Stimulated activated naive CD8-positive, alpha-beta T cell treated with anti-CD3 and anti-CD28 coated beads, Interleukin-15, amount 100 ng/mL, for 72 hours (primary cell): Measurements from ENCODE around the gene TOX4.

Source experiments
- ATAC-seq: fragments of 150-1000 bp; cut with Tn5 transposase; 2 replicates; pipeline ENCODE4 v1.10.0; 2021; ENCODE audit warnings: mild to moderate bottlenecking, moderate library complexity
- DNase-seq, 2 donors: peaks; one replicate each; pipeline ENCODE4 v3.0.0; 2021 to 2022
- H3K27ac Mint-ChIP-seq, 2 donors: one replicate each; pipeline ENCODE4 v1.8.0; 2022; ENCODE audit warnings: mild to moderate bottlenecking in 2 of 2, mixed read lengths in 2 of 2, moderate library complexity in 2 of 2
- H3K27me3 Mint-ChIP-seq: one replicate; pipeline ENCODE4 v1.8.0; 2022; ENCODE audit warnings: mixed read lengths
- H3K4me1 Mint-ChIP-seq: one replicate; pipeline ENCODE4 v1.8.0; 2022; ENCODE audit warnings: mild to moderate bottlenecking, mixed read lengths
- H3K4me3 Mint-ChIP-seq, 2 donors: one replicate each; pipeline ENCODE4 v1.8.0; 2022; ENCODE audit warnings: mild to moderate bottlenecking in 2 of 2, mixed read lengths in 2 of 2, moderate library complexity in 1 of 2
- H3K9me3 Mint-ChIP-seq, 2 donors: one replicate each; pipeline ENCODE4 v1.8.0; 2022; ENCODE audit warnings: mixed read lengths in 2 of 2

The TOX4 gene

DNA sequence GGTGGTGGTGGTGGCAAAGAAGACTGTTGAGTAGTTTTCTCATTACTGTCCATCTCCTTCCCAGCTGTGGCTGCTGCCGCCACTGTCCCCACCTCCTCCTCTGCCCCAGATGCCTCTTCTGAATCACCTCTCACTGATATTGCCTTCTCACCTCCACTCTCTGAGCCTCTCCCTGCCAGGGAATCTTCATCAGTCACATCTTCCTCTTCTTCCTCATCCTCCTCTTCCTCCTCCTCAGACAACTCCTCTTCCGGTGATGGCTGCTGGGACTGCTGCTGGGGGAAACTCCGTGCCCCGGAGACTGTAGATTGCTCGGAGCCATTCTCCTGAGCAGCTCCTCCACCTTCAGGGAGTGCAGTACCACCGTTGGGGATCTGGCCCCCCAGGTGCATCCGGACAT, 46.2 kb downstream of the TOX4 start:
- H3K4me3 Mint-ChIP-seq, result no peak overlapping the region
- ATAC-seq (no peak), DNase-seq (no peak)
- no peaks in the 10 kb centered on the region for H3K27me3 Mint-ChIP-seq
- H3K9me3 Mint-ChIP-seq, result no peaks in the 10 kb centered on the region
- H3K27ac Mint-ChIP-seq, result no peak overlapping the region
- peaks cover 35% of the 10 kb centered on the region for H3K4me1 Mint-ChIP-seq

DNA sequence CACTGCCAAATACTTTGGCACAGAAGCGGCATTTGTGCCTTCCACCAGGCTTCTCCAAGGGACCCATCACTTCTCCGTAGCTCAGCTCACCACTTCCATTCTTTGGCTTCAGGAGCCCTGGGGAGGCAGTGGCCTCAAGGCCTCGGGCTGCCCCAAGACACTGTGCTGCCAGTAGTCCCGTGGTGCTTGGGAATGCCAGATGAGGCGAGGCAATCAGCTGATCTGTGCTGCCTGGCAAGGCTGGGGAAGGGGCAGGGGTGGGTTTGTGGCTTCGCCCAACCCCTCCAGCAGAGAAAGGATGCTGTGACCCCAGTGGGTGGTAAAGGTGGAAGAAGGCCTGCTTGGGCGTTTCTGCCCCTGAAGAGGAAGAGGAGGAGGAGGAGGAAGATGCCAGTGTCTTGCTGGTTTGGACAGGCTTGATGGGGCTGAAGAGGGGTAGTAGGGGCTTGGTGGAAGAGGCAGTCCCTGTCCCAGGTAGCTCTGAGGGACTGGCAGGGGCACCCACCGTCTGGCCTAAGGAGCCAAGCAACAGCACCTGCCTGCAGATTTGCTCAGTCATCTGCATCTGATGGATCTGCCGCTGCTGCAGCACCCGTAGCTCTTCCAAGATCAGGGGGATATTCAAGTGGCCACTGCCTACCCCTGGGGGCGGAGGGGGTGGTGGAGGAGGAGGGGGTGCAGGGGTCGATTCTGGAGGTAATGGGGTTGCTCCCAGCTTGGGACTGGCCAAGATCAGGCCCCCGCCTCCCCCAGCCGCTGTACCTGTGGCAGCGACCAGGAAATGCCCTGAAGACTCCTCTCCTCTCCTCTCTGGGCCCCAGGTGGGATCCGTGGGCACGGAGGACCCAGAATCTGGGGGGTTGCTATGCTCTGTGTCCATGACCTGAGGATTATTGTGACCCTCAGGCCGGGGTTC, 47.8 kb downstream of the TOX4 start:
- ATAC-seq (no peak), DNase-seq (no peak)
- peak overlapping the region; percentile 79 to 83 for H3K27ac Mint-ChIP-seq
- H3K4me1 Mint-ChIP-seq, result peaks cover 35% of the 10 kb centered on the region
- H3K9me3 Mint-ChIP-seq, result no peaks in the 10 kb centered on the region
- H3K4me3 Mint-ChIP-seq, result peak overlapping the region; percentile 74 to 87
- H3K27me3 Mint-ChIP-seq, result no peaks in the 10 kb centered on the region

DNA sequence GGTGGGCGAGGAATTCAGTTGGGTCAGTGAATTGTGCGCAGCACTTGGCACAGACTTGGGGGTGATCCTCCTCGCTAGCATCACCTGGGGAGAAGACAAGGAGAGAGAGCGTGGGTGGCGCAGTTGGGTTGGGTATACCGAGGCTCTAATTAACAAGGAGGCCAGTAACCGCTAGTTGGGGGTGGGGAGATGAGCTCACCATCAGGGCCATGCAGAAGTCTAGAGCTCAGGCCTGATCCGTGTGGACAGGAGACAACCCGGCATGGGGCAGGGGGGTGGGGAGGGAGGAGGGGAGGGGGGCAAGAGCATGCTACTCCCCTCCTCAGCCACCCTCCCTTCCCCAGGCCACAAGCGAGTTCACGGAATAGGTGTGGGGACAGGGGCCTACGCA, 48.6 kb downstream of the TOX4 start:
- peaks cover 31% of the 10 kb centered on the region for H3K4me1 Mint-ChIP-seq
- ATAC-seq, result no peak
- no peaks in the 10 kb centered on the region for H3K27me3 Mint-ChIP-seq
- H3K9me3 Mint-ChIP-seq, result no peaks in the 10 kb centered on the region
- peak overlapping the region; percentile 65 to 83 for H3K27ac Mint-ChIP-seq
- no peak for DNase-seq
- peak overlapping the region; percentile 74 to 87 for H3K4me3 Mint-ChIP-seq

DNA sequence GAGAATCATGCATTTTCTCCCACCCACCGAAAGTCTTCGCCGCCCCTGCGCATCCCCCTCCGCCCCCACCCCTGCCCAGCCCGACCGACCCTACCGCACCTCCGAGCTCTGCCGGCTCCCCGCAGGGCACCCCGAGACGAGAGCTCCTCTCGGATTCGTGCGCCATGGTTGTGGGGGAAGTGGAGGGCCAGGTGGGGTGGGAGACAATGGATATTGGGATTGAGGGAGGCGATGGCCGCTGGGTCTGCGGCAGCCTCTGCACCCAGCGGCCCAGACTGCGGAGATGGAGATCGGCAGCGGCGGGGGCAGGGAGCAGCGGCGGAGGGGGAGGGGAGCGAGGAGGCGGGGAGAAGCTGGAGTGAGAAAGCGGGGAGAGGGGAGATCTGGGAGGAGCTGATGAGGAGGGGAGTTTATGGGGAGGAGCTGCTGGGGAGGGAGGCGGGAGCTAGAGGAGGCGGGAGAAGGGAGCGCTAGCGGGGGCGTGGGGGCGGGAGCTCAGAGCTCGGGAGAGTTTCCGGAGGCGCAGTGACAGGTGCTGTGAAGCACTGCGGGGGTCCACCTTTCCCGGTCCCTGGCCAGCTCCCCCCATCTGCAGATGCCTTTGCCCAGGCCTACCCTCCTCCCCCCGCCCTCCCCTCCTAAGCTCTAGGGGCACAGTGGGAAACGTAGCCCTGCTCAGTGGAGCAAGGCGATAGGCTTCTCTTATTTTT, 49.1 kb downstream of the TOX4 start, which contains the start of gene SALL2:
Gene SALL2, minus strand, starts transcription at position 385 of the 710 bp plus-strand sequence. Its CDS starts 219 bp downstream, at position 166.
- Mint-ChIP-seq H3K27me3 (no peaks in the 10 kb centered on the region), H3K4me3 (peak within 1 kb of the TSS; percentile 74 to 87), H3K9me3 (no peaks in the 10 kb centered on the region), H3K4me1 (peaks cover 25% of the 10 kb centered on the region), H3K27ac (peak within 1 kb of the TSS; percentile 65 to 92)
- peak; percentile 40 to 61 for DNase-seq
- ATAC-seq, result peak; percentile 77

DNA sequence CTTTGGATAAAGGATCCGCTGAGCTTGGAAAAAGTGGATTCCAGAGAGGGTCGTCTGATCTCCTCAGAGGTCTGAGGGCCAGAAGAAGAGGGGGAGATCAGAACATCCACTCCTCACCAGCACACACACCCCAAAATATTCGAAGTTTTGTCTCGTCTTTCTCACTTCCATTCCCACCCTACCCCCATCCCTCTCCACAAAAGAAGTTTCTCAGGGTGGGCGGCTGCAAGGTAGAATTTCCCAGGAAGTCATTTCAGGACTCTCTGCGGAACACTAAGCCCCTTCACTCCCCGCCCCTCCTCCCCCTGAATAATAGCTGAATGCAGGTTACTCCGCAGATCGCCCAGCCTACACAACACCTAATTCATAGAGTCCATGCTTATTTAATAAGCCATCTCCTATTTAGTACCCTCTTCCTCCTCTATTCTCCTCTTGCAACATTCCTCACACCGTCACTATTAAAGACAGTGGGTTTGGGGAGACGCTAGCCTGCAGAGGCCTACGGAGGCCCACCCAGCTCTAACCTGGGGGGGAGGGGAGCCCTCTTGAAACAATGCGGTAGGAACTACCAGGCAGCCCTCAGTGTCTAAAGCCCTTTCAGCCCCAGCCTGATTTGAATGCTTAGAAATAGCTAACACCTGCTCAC, 49.8 kb downstream of the TOX4 start:
- no peak for ATAC-seq

DNA sequence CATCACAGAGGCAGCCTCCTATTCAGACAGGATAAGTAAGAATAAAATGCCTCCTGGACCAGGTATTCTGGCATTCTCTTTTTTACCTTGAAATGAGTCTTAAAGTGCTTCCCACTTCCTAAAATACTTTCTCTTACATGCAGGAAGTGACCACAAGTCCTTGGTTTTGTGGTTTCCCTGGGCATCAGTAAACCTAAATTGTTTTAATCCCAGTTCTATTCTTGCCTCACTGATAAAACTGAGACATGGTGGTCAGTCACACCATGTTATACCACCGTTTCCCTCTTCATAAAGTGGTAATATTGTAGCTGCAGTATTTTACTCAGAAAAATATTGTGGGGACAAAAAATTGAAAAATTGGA, 50.3 kb downstream of the TOX4 start:
- no peaks in the 10 kb centered on the region for H3K9me3 Mint-ChIP-seq
- ATAC-seq (no peak), DNase-seq (no peak)
- peaks cover 24% of the 10 kb centered on the region for H3K4me1 Mint-ChIP-seq
- H3K27me3 Mint-ChIP-seq, result no peaks in the 10 kb centered on the region
- H3K27ac Mint-ChIP-seq, result peak overlapping the region in 1 of 2 donors; percentile 31
- H3K4me3 Mint-ChIP-seq, result peak overlapping the region; percentile 74 to 87

More for the DNA sequence above, 49.8 kb downstream of the TOX4 start:
- peak overlapping the region; percentile 74 to 87 for H3K4me3 Mint-ChIP-seq
- H3K4me1 Mint-ChIP-seq, result peaks cover 24% of the 10 kb centered on the region
- no peak for DNase-seq
- H3K9me3 Mint-ChIP-seq, result no peaks in the 10 kb centered on the region
- H3K27me3 Mint-ChIP-seq, result no peaks in the 10 kb centered on the region
- H3K27ac Mint-ChIP-seq, result peak overlapping the region; percentile 37 to 62

DNA sequence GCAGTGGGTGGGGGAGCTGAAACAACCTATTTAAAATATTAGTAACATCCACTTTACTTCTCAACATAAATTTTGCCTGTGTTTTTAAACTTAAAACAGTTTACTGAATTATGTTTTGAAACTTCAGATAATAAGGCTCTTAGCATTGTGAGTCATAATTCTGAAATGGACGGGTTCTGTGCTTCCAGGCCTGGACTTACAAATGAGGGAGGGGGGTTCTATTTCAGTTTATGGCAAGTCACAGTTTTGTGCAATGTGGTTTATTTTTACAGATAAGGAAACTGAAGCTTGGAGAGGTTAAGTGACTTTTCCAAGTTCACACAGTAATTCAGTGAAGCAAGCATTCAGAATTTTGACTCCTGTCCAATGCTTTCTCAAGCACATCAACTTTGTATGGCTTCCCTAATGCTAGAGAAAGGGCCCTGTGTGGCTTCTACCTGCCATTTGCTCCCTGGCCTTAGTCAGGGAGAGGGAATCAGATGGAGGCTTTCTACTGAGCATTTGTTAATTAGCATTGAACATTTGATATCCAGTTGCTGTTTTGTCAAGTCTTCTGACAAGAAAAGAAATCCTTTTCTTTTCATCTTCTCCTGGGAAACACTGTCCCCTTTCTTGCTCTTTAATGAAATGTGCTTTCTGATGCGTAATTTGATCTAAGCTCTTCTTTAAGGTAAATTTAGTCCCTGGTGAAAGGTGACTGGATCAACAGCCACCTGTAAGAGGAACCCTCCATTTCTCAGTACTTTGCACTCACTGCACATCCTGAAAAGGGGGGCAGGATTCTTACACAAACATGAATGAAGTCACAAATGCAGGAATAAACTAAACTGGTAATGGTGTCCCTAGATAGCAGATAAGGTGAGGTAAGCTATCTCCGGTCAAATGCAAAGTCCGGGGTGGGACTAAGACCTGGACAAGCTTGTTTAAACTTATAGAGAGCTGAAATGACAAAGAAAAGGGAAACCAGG, 51.7 kb downstream of the TOX4 start:
- Mint-ChIP-seq H3K4me1 (peaks cover 24% of the 10 kb centered on the region), H3K27ac (no peak overlapping the region), H3K27me3 (no peaks in the 10 kb centered on the region), H3K9me3 (no peaks in the 10 kb centered on the region), H3K4me3 (no peak overlapping the region)
- ATAC-seq (no peak), DNase-seq (no peak)

DNA sequence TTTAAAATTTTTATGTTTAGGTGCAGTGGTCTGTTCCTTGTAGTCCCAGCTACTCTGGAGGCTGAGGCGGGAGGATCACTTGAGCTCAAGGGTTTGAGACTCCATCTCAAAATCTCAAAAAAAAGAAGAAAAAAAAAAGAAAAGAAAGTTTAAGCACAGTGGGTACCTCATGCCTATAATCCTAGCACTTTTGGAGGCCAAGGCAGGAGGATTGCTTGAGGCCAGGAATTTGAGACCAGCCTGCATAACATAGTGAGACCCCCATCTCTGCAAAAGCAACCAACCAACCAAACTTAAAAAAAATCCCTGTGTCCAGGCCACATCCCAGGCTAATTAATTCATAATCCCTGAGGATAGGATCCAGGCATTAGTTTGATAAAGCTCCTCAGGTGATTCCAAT, 52.5 kb downstream of the TOX4 start:
- Mint-ChIP-seq H3K4me3 (no peak overlapping the region), H3K4me1 (peaks cover 21% of the 10 kb centered on the region), H3K27ac (no peak overlapping the region)

DNA sequence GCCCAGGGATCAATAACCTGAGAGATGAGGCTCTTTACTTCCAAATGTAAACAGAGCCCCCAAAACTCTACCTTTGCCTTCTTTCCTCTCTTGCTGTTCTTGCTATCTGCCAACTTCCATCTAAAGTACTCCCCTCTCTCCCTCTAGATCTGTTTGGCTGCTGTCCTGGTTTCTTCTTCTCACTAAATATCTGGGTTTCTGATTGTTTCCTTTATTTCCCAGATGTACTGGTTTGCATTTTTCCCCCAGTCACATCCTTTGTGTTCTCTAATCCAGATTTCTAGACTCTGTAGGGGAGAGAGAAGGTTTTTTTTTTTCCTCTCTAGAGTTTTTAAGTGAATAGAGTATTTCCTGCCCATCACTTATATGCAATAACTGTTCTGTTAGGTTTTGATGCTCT, 56.3 kb downstream of the TOX4 start:
- H3K27ac Mint-ChIP-seq, result no peak overlapping the region

More for the DNA sequence above, 52.5 kb downstream of the TOX4 start:
- DNase-seq (no peak), ATAC-seq (no peak)
- H3K27me3 Mint-ChIP-seq, result peaks cover 5% of the 10 kb centered on the region
- H3K9me3 Mint-ChIP-seq, result no peaks in the 10 kb centered on the region

DNA sequence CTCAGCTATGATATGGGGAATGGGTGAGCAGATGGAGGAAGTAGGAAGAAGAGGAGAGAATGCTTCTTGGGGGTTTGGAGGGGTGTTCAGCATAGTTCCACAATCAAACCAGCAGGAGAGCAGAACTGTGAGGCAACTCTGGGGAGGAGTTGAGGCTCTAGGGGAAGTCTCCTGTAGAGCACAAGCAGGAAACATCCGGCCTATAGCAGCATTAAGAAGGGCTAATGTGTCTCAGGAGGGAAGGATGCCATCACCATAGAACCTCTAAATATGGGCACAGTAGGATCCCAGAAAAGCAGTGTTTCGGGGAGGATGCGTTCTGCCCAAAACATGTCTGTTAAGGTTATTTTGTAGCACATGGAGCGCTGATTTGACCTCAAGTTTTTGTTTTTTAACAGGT, 57.6 kb downstream of the TOX4 start:
- DNase-seq, result no peak
- H3K4me3 Mint-ChIP-seq, result no peak overlapping the region
- no peak for ATAC-seq
- H3K27me3 Mint-ChIP-seq, result peaks cover 55% of the 10 kb centered on the region
- H3K9me3 Mint-ChIP-seq, result no peaks in the 10 kb centered on the region
- H3K27ac Mint-ChIP-seq, result no peak overlapping the region
- H3K4me1 Mint-ChIP-seq, result peaks cover 13% of the 10 kb centered on the region

More for the DNA sequence above, 56.3 kb downstream of the TOX4 start:
- no peak for DNase-seq
- no peak for ATAC-seq
- peaks cover 42% of the 10 kb centered on the region for H3K27me3 Mint-ChIP-seq
- H3K4me3 Mint-ChIP-seq, result no peak overlapping the region
- H3K9me3 Mint-ChIP-seq, result no peaks in the 10 kb centered on the region
- H3K4me1 Mint-ChIP-seq, result peaks cover 13% of the 10 kb centered on the region

DNA sequence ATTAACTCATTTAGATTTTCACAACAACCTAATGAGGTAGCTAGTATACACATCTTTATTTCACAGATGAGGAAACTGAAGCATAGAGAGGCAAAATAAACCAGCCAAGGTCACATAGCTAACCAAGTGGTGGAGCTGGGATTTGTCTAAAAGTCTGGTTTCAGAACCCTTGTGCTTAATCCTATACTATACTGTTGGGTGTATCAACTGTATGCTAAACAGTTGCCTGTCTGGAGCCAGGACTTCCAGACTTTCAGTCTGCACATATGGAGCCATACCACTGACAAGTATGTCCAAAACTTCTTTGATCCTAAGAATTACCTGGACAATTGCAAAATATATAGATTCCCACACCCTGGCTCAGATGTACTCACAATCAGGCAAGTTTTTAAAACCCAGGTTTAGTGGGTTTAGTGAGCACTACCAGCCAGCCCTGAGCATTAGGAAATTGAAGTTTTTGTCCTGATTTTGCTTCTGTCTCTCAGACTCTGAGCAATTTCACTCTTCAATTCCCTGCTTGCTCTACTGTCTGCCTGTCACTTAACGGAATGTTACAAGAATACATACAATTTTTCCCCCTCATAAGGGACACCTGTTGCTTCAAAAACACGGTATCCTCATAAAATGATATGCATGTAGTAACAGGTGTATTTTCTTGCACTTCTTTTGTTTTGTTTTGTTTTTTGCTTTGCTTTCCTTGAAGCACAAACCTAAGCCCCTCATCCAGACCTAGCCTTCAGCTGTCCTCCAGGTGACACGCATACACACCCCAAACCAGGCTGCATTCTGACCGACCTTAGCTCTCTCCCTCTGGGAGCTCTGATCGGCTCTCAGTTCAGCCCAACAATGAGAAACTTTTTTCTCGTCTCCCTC, 58.8 kb downstream of the TOX4 start:
- H3K4me1 Mint-ChIP-seq, result peaks cover 13% of the 10 kb centered on the region
- DNase-seq, result no peak
- H3K27me3 Mint-ChIP-seq, result peaks cover 57% of the 10 kb centered on the region
- no peak overlapping the region for H3K27ac Mint-ChIP-seq
- no peaks in the 10 kb centered on the region for H3K9me3 Mint-ChIP-seq
- H3K4me3 Mint-ChIP-seq, result peak overlapping the region; percentile 13 to 48
- ATAC-seq, result no peak

DNA sequence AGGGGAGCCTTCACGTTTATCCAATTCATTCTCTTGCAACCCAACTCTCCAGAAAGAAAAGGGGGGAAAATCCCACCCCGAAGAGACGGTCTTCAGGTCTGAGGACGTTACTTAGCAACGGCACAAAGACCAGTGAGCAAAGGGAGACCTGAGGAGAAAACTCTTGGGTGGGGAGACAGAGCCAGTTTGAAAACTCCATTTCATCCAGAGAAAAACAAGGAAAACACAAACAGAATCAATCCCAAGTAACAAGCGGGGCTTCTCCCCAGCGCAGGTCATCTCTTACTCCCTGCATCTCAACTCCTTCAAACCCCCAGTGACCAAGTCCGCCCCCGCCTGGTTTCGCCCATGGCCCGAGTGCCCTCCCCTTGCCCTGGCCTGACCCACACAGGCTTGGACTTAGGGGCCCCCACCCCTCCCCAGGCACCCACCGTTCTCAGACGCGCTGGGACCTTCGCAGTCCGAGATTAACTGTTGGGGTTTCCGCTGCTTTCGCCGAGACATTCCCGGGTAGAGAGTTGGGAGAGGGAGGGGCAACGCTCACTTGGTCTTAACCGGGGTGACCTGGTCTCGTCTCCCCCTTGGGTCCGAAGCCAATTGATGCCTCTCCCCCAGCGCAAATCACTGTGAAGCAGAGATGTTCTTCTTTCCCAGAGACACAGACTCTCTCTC, 59.6 kb downstream of the TOX4 start:
- ATAC-seq, result peak; percentile 23
- Mint-ChIP-seq H3K4me1 (peaks cover 13% of the 10 kb centered on the region), H3K9me3 (no peaks in the 10 kb centered on the region), H3K27ac (no peak overlapping the region), H3K27me3 (peaks cover 57% of the 10 kb centered on the region), H3K4me3 (peak overlapping the region; percentile 13 to 48)
- no peak for DNase-seq

DNA sequence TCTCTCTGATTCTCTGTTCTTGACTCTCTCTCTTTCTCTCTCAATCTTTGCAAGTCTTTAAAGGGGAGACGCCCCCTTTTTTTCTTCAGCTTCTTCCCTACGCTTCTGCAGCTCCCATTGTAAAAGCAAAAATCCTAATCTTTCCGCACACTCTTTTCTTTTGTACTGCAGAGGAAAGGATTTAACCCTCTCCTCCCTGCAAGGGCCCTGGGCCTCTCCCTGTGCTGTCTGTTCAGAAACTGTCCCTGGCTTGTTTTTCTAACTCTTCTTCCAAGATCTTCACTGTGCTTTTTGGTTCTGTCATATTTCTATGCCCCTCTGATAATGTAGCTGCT, 60.1 kb downstream of the TOX4 start:
- Mint-ChIP-seq H3K4me3 (peak overlapping the region; percentile 13 to 20), H3K27me3 (peaks cover 57% of the 10 kb centered on the region), H3K9me3 (no peaks in the 10 kb centered on the region), H3K4me1 (peaks cover 13% of the 10 kb centered on the region), H3K27ac (no peak overlapping the region)
- no peak for DNase-seq
- no peak for ATAC-seq
